ENCODE measurements around the gene ADCY9.

ADCY9 gene

DNA sequence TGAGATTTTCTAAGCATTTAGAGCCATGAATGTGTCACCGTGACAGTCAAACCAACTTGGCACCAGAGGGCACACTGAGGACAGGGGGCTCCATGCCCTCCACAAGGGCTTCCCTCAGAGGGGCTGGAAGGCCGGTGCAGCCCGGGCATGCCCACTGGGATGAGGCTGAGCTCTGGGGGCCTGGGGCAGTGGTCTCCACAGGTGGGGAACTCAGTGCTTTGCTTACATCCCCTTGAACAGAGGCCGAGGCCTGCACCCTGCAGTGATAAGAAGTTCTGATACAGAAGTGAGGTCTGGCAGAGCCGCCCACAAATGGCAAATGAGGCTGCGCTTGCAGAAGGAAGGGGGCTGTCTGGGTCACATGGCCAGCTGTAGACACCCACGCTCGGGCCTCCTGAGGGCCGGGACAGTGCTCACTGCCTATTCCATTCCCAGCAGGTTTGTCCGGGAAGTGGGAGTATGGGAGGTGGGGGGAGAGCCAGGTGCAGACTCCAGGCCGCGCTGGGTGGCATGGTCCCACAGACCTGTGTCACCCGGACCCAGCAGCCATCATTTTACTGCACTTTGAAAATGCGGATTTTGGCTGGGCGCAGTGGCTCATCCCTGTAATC, 118.9 kb downstream of the ADCY9 start:
- Histone ChIP-seq H3K27me3 (ENCODE audit: low read depth, low read length) (no peaks in the 10 kb centered on the region), H3K4me1 (ENCODE audit: control insufficient read depth in 1 of 2, insufficient read depth in 2 of 2, low read length in 2 of 2) (peaks cover 0 to 9% of the 10 kb centered on the region in 2 donors), H3K9me3 (ENCODE audit: control insufficient read depth in 1 of 2, low read length in 2 of 2) (no peaks in the 10 kb centered on the region), H3K36me3 (ENCODE audit: control insufficient read depth in 1 of 2, insufficient read depth in 2 of 2, low read length in 2 of 2) (peaks cover 0 to 5% of the 10 kb centered on the region in 2 donors), H3K4me3 (ENCODE audit: low read depth in 1 of 2, low read length in 2 of 2) (no peak overlapping the region), H3K27ac (ENCODE audit: low read length) (no peak overlapping the region)

DNA sequence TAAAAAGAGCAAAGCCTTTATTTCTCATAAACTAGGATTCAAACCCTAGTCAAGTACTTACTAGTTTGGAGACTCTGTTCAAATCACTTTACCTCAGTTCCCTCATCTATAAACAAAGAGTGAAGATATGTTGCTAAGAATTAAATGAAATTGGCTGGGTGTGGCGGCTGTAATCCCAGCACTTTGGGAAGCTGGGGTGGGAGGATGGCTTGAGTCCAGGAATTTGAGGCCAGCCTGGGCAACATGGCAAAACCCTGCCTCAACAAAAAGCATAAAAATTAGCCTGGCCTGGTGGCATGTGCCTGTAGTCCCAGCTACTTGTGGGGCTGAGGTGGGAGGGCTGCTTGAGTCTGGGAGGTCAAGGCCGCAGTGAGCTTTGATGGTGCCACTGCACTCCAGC, 121.2 kb downstream of the ADCY9 start:
- Histone ChIP-seq H3K4me1 (ENCODE audit: control insufficient read depth in 1 of 2, insufficient read depth in 2 of 2, low read length in 2 of 2) (peaks cover 0 to 6% of the 10 kb centered on the region in 2 donors), H3K27ac (ENCODE audit: low read length) (no peak overlapping the region), H3K9me3 (ENCODE audit: control insufficient read depth in 1 of 2, low read length in 2 of 2) (no peaks in the 10 kb centered on the region), H3K36me3 (ENCODE audit: control insufficient read depth in 1 of 2, insufficient read depth in 2 of 2, low read length in 2 of 2) (peaks cover 2 to 5% of the 10 kb centered on the region in 2 donors), H3K27me3 (ENCODE audit: low read depth, low read length) (no peaks in the 10 kb centered on the region), H3K4me3 (ENCODE audit: low read depth in 1 of 2, low read length in 2 of 2) (no peak overlapping the region)

DNA sequence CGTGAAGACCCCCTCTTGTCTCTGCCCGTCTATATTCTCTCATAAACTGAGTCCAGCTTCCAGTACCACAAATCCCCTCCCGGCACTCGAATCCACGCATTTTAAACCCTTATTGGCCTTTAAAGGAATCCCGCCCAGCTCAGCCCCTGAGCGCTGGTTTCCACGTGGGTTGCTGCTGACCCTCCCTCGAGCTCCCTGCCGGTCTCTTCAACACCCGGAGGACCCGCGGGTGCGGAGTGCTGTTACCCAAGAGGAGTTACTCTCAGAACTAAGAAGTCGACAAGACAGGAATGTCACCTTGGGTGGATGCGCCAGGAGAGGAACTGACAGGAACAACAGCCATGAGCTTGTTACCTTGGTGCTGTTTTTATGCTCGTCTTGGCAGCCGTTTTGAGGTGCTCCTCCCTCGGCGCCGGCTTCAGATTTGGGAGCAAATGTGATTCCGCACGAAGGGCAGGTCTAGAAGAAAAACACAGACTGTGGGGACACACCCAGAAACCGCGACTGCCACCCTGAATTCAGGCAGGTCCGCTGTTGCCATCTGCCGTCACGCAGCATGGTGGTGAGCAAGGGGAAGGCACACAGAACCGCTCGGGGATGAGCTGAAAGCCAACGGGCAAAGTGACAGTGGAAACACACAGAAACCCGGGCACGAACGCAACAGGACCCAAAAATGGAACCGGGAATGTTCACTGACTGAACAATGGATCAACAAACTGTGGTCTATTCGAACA, 123.0 kb downstream of the ADCY9 start:
- Histone ChIP-seq H3K9me3 (ENCODE audit: control insufficient read depth in 1 of 2, low read length in 2 of 2) (no peaks in the 10 kb centered on the region), H3K4me3 (ENCODE audit: low read depth in 1 of 2, low read length in 2 of 2) (no peak overlapping the region), H3K36me3 (ENCODE audit: control insufficient read depth in 1 of 2, insufficient read depth in 2 of 2, low read length in 2 of 2) (peaks cover 2 to 15% of the 10 kb centered on the region in 2 donors), H3K4me1 (ENCODE audit: control insufficient read depth in 1 of 2, insufficient read depth in 2 of 2, low read length in 2 of 2) (no peaks in the 10 kb centered on the region), H3K27me3 (ENCODE audit: low read depth, low read length) (no peaks in the 10 kb centered on the region), H3K27ac (ENCODE audit: low read length) (no peak overlapping the region)

DNA sequence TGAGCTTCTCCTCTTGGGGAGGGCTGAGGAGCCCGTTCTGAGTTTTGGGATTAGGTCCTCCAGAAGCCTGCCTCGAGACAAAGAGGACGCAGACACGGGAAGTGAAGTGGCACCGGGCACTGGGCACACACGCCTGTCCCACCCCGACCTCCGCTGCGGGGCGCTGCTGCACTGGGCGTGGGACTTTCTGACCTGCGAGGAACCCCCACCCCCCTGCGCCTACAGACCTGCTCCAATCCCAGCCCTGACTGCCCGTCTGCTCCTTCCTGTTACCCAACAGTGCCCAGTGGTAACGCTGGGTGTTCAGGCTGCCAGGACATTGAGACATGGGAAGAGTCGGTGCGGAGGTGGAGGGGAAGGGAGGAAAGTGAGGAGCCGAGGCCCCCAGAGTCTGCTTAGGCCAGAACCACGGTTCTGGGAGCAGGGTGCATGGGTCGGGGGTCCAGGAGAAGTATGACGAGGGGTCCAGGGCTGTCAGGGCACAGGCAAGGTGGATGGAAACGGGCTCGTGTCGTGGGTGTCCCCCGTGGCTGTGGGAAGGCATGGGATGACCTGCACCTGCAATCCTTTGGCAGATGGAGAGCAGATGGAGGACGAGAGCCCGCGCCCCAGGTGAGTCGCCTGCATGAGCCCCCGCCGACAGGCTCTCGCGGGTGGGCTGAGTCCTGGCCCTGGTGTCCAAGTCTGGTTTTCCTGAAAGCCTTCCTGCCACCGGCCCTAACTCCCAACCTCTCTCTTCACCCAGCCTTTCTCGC, 123.8 kb downstream of the ADCY9 start:
- no peaks in the 10 kb centered on the region for H3K4me1 ChIP-seq (ENCODE audit: control insufficient read depth in 1 of 2, insufficient read depth in 2 of 2, low read length in 2 of 2)
- no peaks in the 10 kb centered on the region for H3K27me3 ChIP-seq (ENCODE audit: low read depth, low read length)
- no peaks in the 10 kb centered on the region for H3K9me3 ChIP-seq (ENCODE audit: control insufficient read depth in 1 of 2, low read length in 2 of 2)
- H3K27ac ChIP-seq (ENCODE audit: low read length) = no peak overlapping the region
- no peak overlapping the region for H3K4me3 ChIP-seq (ENCODE audit: low read depth in 1 of 2, low read length in 2 of 2)
- peaks cover 2 to 21% of the 10 kb centered on the region in 2 donors for H3K36me3 ChIP-seq (ENCODE audit: control insufficient read depth in 1 of 2, insufficient read depth in 2 of 2, low read length in 2 of 2)

DNA sequence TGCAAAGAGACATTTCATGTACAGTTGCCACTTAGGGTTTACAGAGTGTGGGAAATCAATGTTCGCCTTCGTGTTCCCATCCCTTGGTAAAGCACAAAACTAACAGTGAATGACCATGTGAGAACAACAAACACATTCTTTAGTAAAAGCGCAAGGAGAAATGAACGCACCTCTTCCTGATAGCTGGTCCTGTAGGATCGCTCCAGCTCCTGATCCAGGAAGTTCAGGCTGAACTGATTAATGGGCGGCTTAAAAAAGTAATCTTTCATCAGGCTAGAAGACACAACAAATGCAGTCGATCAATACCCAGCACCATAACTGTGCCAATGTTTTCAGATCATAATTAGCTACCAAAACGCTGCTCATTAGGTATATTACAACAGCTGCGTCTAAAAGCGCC, 127.4 kb downstream of the ADCY9 start:
- Histone ChIP-seq H3K4me3 (ENCODE audit: low read depth in 1 of 2, low read length in 2 of 2) (no peak overlapping the region), H3K27ac (ENCODE audit: low read length) (no peak overlapping the region), H3K4me1 (ENCODE audit: control insufficient read depth in 1 of 2, insufficient read depth in 2 of 2, low read length in 2 of 2) (no peaks in the 10 kb centered on the region), H3K36me3 (ENCODE audit: control insufficient read depth in 1 of 2, insufficient read depth in 2 of 2, low read length in 2 of 2) (peaks cover 2 to 30% of the 10 kb centered on the region in 2 donors), H3K27me3 (ENCODE audit: low read depth, low read length) (no peaks in the 10 kb centered on the region), H3K9me3 (ENCODE audit: control insufficient read depth in 1 of 2, low read length in 2 of 2) (no peaks in the 10 kb centered on the region)

DNA sequence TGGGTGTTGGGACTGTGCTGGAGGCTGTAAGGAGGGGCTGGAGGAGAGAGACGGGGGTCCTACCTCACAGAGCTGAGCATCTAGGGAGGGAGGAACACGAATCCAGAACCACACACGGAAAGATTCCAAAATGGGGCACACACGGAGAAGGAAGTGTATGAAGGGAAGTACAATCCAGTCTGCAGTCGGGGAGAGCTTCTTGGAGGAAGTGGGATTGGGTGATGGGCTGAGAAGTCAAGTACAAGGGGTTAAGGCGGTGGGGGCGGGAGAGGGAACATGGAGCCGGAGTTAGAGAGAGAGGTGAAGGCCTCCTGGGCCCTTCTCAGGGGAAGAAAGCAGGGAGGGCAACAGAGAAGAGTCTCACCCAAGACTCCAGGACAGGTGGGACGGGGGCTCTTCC, 128.2 kb downstream of the ADCY9 start:
- Histone ChIP-seq H3K4me1 (ENCODE audit: control insufficient read depth in 1 of 2, insufficient read depth in 2 of 2, low read length in 2 of 2) (peaks cover 0 to under 1% of the 10 kb centered on the region in 2 donors), H3K36me3 (ENCODE audit: control insufficient read depth in 1 of 2, insufficient read depth in 2 of 2, low read length in 2 of 2) (peaks cover 2 to 27% of the 10 kb centered on the region in 2 donors), H3K27me3 (ENCODE audit: low read depth, low read length) (no peaks in the 10 kb centered on the region), H3K9me3 (ENCODE audit: control insufficient read depth in 1 of 2, low read length in 2 of 2) (no peaks in the 10 kb centered on the region), H3K4me3 (ENCODE audit: low read depth in 1 of 2, low read length in 2 of 2) (no peak overlapping the region), H3K27ac (ENCODE audit: low read length) (no peak overlapping the region)

DNA sequence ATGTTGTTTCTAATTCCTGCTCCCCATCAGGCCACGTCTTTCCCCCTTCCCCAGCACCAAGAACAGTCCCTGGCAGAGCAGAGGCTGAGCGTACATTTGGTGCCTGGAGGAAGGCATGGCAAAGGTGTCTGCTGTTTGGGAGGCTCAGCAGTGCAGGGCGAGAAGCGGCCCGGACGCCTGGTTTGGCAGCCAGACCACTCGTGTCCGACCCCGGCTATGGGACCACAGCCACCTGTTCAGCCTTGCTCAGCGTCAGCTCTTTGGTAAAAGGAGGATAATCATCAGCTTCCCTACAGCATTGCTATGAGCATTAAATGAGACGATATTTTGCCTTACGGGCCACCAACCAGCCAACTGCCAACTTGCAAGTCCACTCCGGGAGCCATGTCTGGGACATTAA, 129.0 kb downstream of the ADCY9 start:
- Histone ChIP-seq H3K9me3 (ENCODE audit: control insufficient read depth in 1 of 2, low read length in 2 of 2) (no peaks in the 10 kb centered on the region), H3K27me3 (ENCODE audit: low read depth, low read length) (no peaks in the 10 kb centered on the region), H3K4me3 (ENCODE audit: low read depth in 1 of 2, low read length in 2 of 2) (no peak overlapping the region), H3K27ac (ENCODE audit: low read length) (no peak overlapping the region), H3K4me1 (ENCODE audit: control insufficient read depth in 1 of 2, insufficient read depth in 2 of 2, low read length in 2 of 2) (peaks cover 0 to 6% of the 10 kb centered on the region in 2 donors), H3K36me3 (ENCODE audit: control insufficient read depth in 1 of 2, insufficient read depth in 2 of 2, low read length in 2 of 2) (peaks cover 2 to 25% of the 10 kb centered on the region in 2 donors)

DNA sequence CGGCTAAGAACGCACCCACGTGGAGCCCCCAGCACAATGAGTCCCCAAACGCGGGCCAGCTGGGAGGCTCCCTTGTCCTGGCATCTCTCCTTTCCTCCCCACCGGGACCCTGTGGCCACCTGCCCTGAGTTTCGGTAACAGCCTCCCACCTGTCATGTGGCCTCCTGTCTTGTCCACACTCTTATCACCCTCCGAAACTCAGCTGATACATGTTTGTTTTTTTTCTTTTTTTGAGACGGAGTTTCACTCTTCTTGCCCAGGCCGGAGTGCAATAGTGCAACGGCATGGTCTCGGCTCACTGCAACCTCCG, 130.1 kb downstream of the ADCY9 start:
- Histone ChIP-seq H3K27me3 (ENCODE audit: low read depth, low read length) (no peaks in the 10 kb centered on the region), H3K4me3 (ENCODE audit: low read depth in 1 of 2, low read length in 2 of 2) (no peak overlapping the region), H3K27ac (ENCODE audit: low read length) (no peak overlapping the region), H3K9me3 (ENCODE audit: control insufficient read depth in 1 of 2, low read length in 2 of 2) (no peaks in the 10 kb centered on the region), H3K4me1 (ENCODE audit: control insufficient read depth in 1 of 2, insufficient read depth in 2 of 2, low read length in 2 of 2) (peaks cover 0 to 6% of the 10 kb centered on the region in 2 donors), H3K36me3 (ENCODE audit: control insufficient read depth in 1 of 2, insufficient read depth in 2 of 2, low read length in 2 of 2) (peaks cover 0 to 29% of the 10 kb centered on the region in 2 donors)

DNA sequence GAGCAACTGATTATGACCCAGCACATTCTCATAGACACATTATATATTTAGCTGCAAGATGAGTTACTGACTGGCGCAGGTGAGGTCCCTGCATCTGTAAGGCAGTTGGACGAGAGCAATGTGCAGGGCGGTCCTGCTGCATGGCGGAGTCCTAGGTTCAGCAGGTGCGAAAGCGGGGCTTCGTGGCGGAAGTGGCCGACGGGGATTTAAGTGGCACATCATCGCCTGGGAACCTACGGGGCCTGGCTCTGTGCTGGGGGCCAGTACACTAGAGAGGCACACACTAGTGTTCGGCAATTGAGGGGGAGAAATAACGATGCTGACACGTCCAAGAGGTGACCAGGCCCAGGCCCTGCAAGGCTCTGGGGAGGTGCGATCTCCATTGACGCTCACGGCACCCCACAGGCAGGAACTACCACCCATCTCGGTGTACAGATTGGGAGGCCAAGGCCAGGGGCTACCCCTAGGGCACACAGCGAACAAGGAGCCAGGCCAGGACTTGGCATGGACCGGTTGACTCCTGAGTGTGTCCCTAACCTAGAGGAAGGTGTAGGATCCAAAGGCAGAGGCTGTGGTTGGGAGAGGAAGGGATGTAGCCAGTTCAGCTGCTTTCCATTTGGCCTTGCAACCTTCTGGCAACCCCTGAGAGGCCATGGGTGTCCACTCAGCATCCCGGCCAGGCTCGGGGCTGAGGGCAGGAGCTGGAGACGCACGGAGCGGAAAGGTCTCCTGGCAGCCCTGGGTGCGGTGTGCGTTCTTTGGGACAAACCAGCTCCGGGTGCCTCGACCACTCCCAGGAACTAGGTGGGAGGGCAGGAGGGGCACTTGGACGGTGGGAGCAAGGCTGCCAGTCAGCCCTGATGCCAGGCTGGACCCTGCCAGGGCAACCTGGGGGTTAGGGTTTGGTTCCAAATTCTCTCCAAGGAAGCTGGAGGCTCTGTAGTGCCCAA, 131.9 kb downstream of the ADCY9 start:
- Histone ChIP-seq H3K4me1 (ENCODE audit: control insufficient read depth in 1 of 2, insufficient read depth in 2 of 2, low read length in 2 of 2) (peaks cover 0 to 10% of the 10 kb centered on the region in 2 donors), H3K4me3 (ENCODE audit: low read depth in 1 of 2, low read length in 2 of 2) (no peak overlapping the region), H3K9me3 (ENCODE audit: control insufficient read depth in 1 of 2, low read length in 2 of 2) (no peaks in the 10 kb centered on the region), H3K27ac (ENCODE audit: low read length) (no peak overlapping the region), H3K36me3 (ENCODE audit: control insufficient read depth in 1 of 2, insufficient read depth in 2 of 2, low read length in 2 of 2) (peaks cover 0 to 34% of the 10 kb centered on the region in 2 donors), H3K27me3 (ENCODE audit: low read depth, low read length) (no peaks in the 10 kb centered on the region)

DNA sequence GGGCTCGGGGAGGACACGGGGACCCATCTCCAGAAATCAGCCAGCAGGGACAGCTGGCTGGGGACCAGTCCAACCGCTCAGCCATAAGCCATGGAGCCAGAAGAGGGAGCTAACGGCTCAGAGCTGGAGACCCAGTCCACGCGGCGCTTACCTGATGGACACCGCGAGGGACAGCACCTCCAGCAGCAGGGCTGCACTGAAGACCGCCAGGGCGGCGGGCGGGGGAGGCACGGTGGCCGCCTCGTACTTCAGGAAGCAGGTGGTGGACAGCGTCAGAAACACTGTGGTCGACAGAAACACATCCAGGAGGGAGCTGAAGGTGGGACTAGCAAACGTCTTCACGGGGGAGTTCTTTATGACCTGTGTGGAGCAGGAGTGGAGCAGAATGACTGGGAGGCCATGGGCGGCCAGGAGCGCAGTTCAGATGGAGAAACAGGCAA, 133.1 kb downstream of the ADCY9 start:
- Histone ChIP-seq H3K27ac (ENCODE audit: low read length) (no peak overlapping the region), H3K36me3 (ENCODE audit: control insufficient read depth in 1 of 2, insufficient read depth in 2 of 2, low read length in 2 of 2) (peaks cover 0 to 26% of the 10 kb centered on the region in 2 donors), H3K9me3 (ENCODE audit: control insufficient read depth in 1 of 2, low read length in 2 of 2) (no peaks in the 10 kb centered on the region), H3K4me1 (ENCODE audit: control insufficient read depth in 1 of 2, insufficient read depth in 2 of 2, low read length in 2 of 2) (peaks cover 0 to 10% of the 10 kb centered on the region in 2 donors), H3K4me3 (ENCODE audit: low read depth in 1 of 2, low read length in 2 of 2) (no peak overlapping the region), H3K27me3 (ENCODE audit: low read depth, low read length) (no peaks in the 10 kb centered on the region)

Data from muscle layer of duodenum (tissue), 2 donors.